CD4-positive, alpha-beta T cell treated with Interleukin-17A for 1 hour (primary cell): ENCODE data around the gene RPL31.
A peak's percentile ranks its signal among the peaks of the same experiment; 100 is the strongest.

ENCODE experiments used
- DNase-seq: peaks from one replicate; pipeline ENCODE4 v3.0.0-alpha.2; 2020

RPL31 gene

GRCh38 chr2:101001691-101002561 lies at the start of gene RPL31:
RPL31 (plus strand) TSS chr2:101002289; CDS start chr2:101002702, 413 bp downstream.
- peak; percentile 97 for DNase-seq

- DNase-seq = no peak
Observed at GRCh38 chr2:100952512-100952911, 49.6 kb upstream of the RPL31 start.

GRCh38 chr2:100953406-100954043 lies 48.6 kb upstream of the RPL31 start:
- no peak for DNase-seq

- no peak for DNase-seq
Observed at GRCh38 chr2:100954044-100954420, 48.1 kb upstream of the RPL31 start.

- no peak for DNase-seq
Observed at GRCh38 chr2:100955226-100955625, 46.9 kb upstream of the RPL31 start.

GRCh38 chr2:100956081-100956480 lies 46.0 kb upstream of the RPL31 start:
- no peak for DNase-seq

GRCh38 chr2:100957996-100958653 lies 44.0 kb upstream of the RPL31 start:
- DNase-seq = no peak

- no peak for DNase-seq
Observed at GRCh38 chr2:100959225-100959880, 42.7 kb upstream of the RPL31 start.

- DNase-seq = no peak
Observed at GRCh38 chr2:100960688-100961087, 41.4 kb upstream of the RPL31 start.

GRCh38 chr2:100962366-100963025 lies 39.6 kb upstream of the RPL31 start:
- DNase-seq = no peak

GRCh38 chr2:100963026-100963375 lies 39.1 kb upstream of the RPL31 start:
- DNase-seq = no peak

GRCh38 chr2:100964222-100964621 lies 37.9 kb upstream of the RPL31 start:
- DNase-seq = no peak

GRCh38 chr2:100964681-100965169 lies 37.4 kb upstream of the RPL31 start:
- DNase-seq = no peak

- no peak for DNase-seq
Observed at GRCh38 chr2:100965596-100965995, 36.5 kb upstream of the RPL31 start.

GRCh38 chr2:100967716-100968115 lies 34.4 kb upstream of the RPL31 start:
- no peak for DNase-seq

- DNase-seq = no peak
Observed at GRCh38 chr2:100968146-100969145, 33.6 kb upstream of the RPL31 start.

- DNase-seq = no peak
Observed at GRCh38 chr2:100969998-100970397, 32.1 kb upstream of the RPL31 start.

GRCh38 chr2:100971221-100971620 lies 30.9 kb upstream of the RPL31 start:
- no peak for DNase-seq

- DNase-seq = no peak
Observed at GRCh38 chr2:100972452-100972851, 29.6 kb upstream of the RPL31 start.

- no peak for DNase-seq
Observed at GRCh38 chr2:100974712-100975520, 27.2 kb upstream of the RPL31 start.

GRCh38 chr2:100975521-100975785 lies 26.6 kb upstream of the RPL31 start:
- no peak for DNase-seq
